Keratinocyte (primary cell): ENCODE results near the gene OTOP2.

ENCODE experiments used
- CTCF ChIP-seq, 3 experiments: IDR thresholded peaks in 1 of 3; conservative IDR thresholded peaks in 1 of 3; optimal IDR thresholded peaks in 1 of 3; 2 replicates in 2 of 3; 3 replicates in 1 of 3; pipeline versions ENCODE3 to v1.5.1; 2011; ENCODE audit warnings: low read length in 3 of 3, mild to moderate bottlenecking in 3 of 3, moderate library complexity in 2 of 3, control low read depth in 1 of 3, inconsistent platforms in 1 of 3; ENCODE audit not compliant: insufficient read depth in 2 of 3; ENCODE audit errors: extremely low read depth in 1 of 3
- EZH2 ChIP-seq: IDR thresholded peaks from one replicate; pipeline ENCODE4 v1.6.1; 2012; ENCODE audit warnings: inconsistent platforms, mild to moderate bottlenecking, low read length, moderate library complexity

DNA sequence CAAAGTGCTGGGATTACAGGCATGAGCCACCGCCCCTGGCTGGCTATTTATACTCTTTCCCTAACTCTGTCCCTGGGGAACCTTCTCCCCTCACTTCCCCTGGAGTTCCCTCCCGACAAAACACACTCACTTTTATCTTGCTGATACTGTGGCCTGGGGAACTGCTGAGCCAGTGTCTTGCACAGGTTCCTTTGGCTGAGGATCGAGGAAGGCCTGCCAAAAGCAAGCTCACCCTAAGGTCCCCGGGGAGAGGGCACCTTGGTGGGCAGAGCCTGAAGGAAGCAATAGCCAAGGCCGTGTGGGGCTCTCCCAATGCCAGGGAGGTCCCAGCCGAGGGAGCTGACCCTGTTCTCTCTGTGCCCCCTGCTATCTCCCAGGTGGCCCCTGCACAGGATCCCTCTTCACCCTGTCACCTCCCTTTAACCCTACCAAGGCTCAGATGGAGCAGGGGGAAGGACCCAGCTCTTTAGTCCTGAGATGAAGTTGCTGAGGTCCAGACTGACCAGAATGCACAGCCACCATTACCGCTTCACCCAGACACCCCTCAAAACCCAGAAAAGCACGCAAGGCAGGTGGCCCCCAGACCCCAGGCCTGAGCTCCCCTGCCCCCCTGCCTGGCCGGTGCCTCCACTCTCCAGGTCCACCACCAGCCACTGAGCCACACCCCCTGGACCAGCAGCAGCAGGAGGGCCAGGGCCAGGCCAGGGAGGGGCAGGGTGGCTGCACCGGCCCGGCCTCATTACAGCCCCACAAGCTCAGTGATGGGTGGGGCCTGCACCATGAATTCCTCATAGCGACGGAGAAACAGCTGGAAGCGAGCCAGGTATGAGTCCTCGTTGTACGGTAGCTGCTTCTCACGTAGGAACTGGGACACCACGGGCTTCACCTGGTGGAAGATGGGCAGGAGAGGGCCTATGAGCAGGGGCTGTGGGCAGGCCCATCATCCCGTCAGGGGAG lies 46.2 kb upstream of the OTOP2 start:
- no peak for TF ChIP-seq CTCF (optimal IDR thresholded peaks at IDR 0.05 in 1 of 3, IDR thresholded peaks at IDR 0.05 in 1 of 3, conservative IDR thresholded peaks at IDR 0.05 in 1 of 3; ENCODE audit: extremely low read depth in 1 of 3, insufficient read depth in 2 of 3, low read length in 3 of 3)
- no peak for TF ChIP-seq EZH2
